K562 treated with DMSO at 1 percent for 48 hours (cell line): ENCODE results near the gene KLRD1. TPM values are rescaled to one million over a fixed set of nuclear protein-coding genes. Genes with fewer than 3 reads are reported as not detected.

Experiments used
- total RNA-seq: library from RNA; unstranded; fragments of 300-600 nt; gene quantifications from 2 replicates; pipeline ENCODE4 v1.2.3, GENCODE V29; 2022; ENCODE audit warnings: low replicate concordance; ENCODE audit errors: extremely low read depth

The KLRD1 gene
- not detected in 2 replicates for total RNA-seq

DNA sequence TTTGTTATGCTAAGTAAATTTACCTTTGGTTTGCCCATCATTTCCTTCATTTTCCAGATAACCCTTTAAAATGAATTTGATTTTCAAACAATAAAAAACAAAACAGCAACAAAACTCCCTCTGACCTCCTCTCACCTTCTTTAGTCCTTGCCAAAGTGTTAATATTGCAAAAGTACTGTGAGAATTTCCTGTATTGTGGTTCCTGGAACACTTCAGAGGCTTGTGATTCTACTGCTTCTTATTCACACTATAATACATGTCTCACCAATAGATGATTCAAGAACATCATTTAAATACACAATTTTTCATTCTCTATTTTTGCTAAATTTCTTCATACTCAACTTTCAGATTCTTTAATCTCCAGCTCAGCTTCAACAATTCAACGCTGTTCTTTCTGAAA, at the start of gene KLRD1:
Gene KLRD1 (plus strand): TSS at position 241 of the 400 bp plus-strand sequence. CDS start 208 bp downstream, outside the sequence.

Other genes with a start within 250 kb of the KLRD1 start
- gene CLEC1A, start 208.9 kb upstream of the KLRD1 start, total RNA-seq = not detected in 2 replicates
- gene CLEC7A, start 177.7 kb upstream of the KLRD1 start, total RNA-seq = not detected in 2 replicates
- gene OLR1, start 135.7 kb upstream of the KLRD1 start, total RNA-seq = not detected in 2 replicates
- not detected in 2 replicates for gene TMEM52B, start 128.8 kb upstream of the KLRD1 start, total RNA-seq
- gene GABARAPL1, start 95.0 kb upstream of the KLRD1 start, total RNA-seq = not detected in 2 replicates
- not detected in 2 replicates for gene KLRK1, start 82.2 kb downstream of the KLRD1 start, total RNA-seq
- not detected in 2 replicates for gene KLRC4, start 101.9 kb downstream of the KLRD1 start, total RNA-seq
- not detected in 2 replicates for gene KLRC3, start 112.7 kb downstream of the KLRD1 start, total RNA-seq
- gene KLRC2, start 128.1 kb downstream of the KLRD1 start, total RNA-seq = not detected in 2 replicates
- not detected in 2 replicates for gene KLRC1, start 145.5 kb downstream of the KLRD1 start, total RNA-seq
- gene EIF2S3B, start 198.0 kb downstream of the KLRD1 start, total RNA-seq = not detected in 2 replicates